ENCODE measurements around the gene CFAP92.
"Not testable (repeated sequence)": the region's sequence is repeated elsewhere in the genome, so short reads cannot be mapped to it uniquely, and the experiment has no call there.

Gene CFAP92

GRCh38 chr3:128931046-128931445 lies 62.8 kb downstream of the CFAP92 start:
- no peak for DNase-seq

GRCh38 chr3:128929364-128929763 lies 64.5 kb downstream of the CFAP92 start:
- DNase-seq, result no peak

GRCh38 chr3:128923986-128924385 lies 69.9 kb downstream of the CFAP92 start:
- DNase-seq, result not testable (repeated sequence)

- no peak for DNase-seq
Observed at GRCh38 chr3:128923576-128923975, 70.3 kb downstream of the CFAP92 start.

- no peak for DNase-seq
Observed at GRCh38 chr3:128922804-128923459, 70.9 kb downstream of the CFAP92 start.

- DNase-seq, result no peak
Observed at GRCh38 chr3:128919988-128920387, 73.9 kb downstream of the CFAP92 start.

GRCh38 chr3:128917291-128917690 lies 76.6 kb downstream of the CFAP92 start:
- no peak for DNase-seq

GRCh38 chr3:128914966-128915645 lies 78.8 kb downstream of the CFAP92 start:
- DNase-seq, result no peak

GRCh38 chr3:128911911-128912310 lies 82.0 kb downstream of the CFAP92 start:
- no peak for DNase-seq

- no peak for DNase-seq
Observed at GRCh38 chr3:128910006-128910405, 83.9 kb downstream of the CFAP92 start.

- no peak for DNase-seq
Observed at GRCh38 chr3:128908951-128909350, 84.9 kb downstream of the CFAP92 start.

- DNase-seq, result no peak
Observed at GRCh38 chr3:128907706-128908445, 86.0 kb downstream of the CFAP92 start.

- no peak for DNase-seq
Observed at GRCh38 chr3:128906804-128907525, 86.9 kb downstream of the CFAP92 start.

GRCh38 chr3:128906031-128906803 lies 87.7 kb downstream of the CFAP92 start:
- DNase-seq, result no peak

- DNase-seq, result no peak
Observed at GRCh38 chr3:128903501-128903900, 90.4 kb downstream of the CFAP92 start.

- DNase-seq, result no peak
Observed at GRCh38 chr3:128902426-128902825, 91.5 kb downstream of the CFAP92 start.

GRCh38 chr3:128895843-128896697 lies 97.8 kb downstream of the CFAP92 start:
- no peak for DNase-seq

GRCh38 chr3:128889139-128889894 lies 104.6 kb downstream of the CFAP92 start:
- no peak for DNase-seq

GRCh38 chr3:128884992-128885391 lies 108.9 kb downstream of the CFAP92 start:
- DNase-seq, result no peak

- no peak for DNase-seq
Observed at GRCh38 chr3:128882719-128883118, 111.2 kb downstream of the CFAP92 start.

GRCh38 chr3:128881576-128881975 lies 112.3 kb downstream of the CFAP92 start:
- no peak for DNase-seq

Data from NCI-H146 (cell line).